GM23248 (cell line): ENCODE measurements around the gene DPYD. TPM values are rescaled to one million over a fixed set of nuclear protein-coding genes. Genes with fewer than 3 reads are reported as not detected.

Source experiments
- DNase-seq: peaks from one replicate; pipeline ENCODE4 v3.0.0-alpha.2; 2015
- H2AFZ ChIP-seq: fragments of 200-600 bp; sonication (generic); 2 replicates; pipeline ENCODE4 v1.6.1; 2016; ENCODE audit warnings: antibody characterized with exemption
- H3F3A ChIP-seq: fragments of 200-600 bp; sonication (generic); 2 replicates; pipeline ENCODE4 v1.6.1; 2016; ENCODE audit warnings: mild to moderate bottlenecking, antibody characterized with exemption, mixed run types; ENCODE audit not compliant: insufficient read depth
- H3K27ac ChIP-seq: fragments of 200-600 bp; sonication (generic); 2 replicates; pipeline ENCODE4 v1.5.1; 2016; ENCODE audit warnings: mild to moderate bottlenecking
- H3K27me3 ChIP-seq: fragments of 200-600 bp; sonication (generic); replicated peaks from 2 replicates; pipeline ENCODE4 v1.6.1; 2016; ENCODE audit warnings: mild to moderate bottlenecking; ENCODE audit not compliant: insufficient read depth
- H3K36me3 ChIP-seq: fragments of 200-600 bp; sonication (generic); 2 replicates; pipeline ENCODE4 v1.6.1; 2016; ENCODE audit warnings: low read depth, mild to moderate bottlenecking
- H3K4me1 ChIP-seq: fragments of 200-600 bp; sonication (generic); 2 replicates; pipeline ENCODE4 v1.6.1; 2016; ENCODE audit warnings: mild to moderate bottlenecking; ENCODE audit not compliant: insufficient read depth
- H3K4me2 ChIP-seq: fragments of 200-600 bp; sonication (generic); one replicate; pipeline ENCODE4 v1.6.1; 2016; ENCODE audit warnings: mild to moderate bottlenecking; ENCODE audit not compliant: unreplicated experiment
- H3K4me3 ChIP-seq: fragments of 200-600 bp; sonication (generic); 2 replicates; pipeline ENCODE4 v1.5.1; 2016; ENCODE audit warnings: mild to moderate bottlenecking
- H3K79me2 ChIP-seq: fragments of 200-600 bp; sonication (generic); 2 replicates; pipeline ENCODE4 v1.6.1; 2016; ENCODE audit warnings: mild to moderate bottlenecking; ENCODE audit not compliant: insufficient read depth
- H3K9ac ChIP-seq: fragments of 200-600 bp; sonication (generic); 2 replicates; pipeline ENCODE4 v1.6.1; 2016; ENCODE audit warnings: mild to moderate bottlenecking
- H3K9me2 ChIP-seq: fragments of 200-600 bp; sonication (generic); 2 replicates; pipeline ENCODE4 v1.6.1; 2016; ENCODE audit warnings: mixed run types, mild to moderate bottlenecking, moderate library complexity; ENCODE audit not compliant: insufficient read depth
- H3K9me3 ChIP-seq: fragments of 200-600 bp; sonication (generic); one replicate; pipeline ENCODE4 v1.6.1; 2017; ENCODE audit warnings: low read depth
- H4K20me1 ChIP-seq: fragments of 200-600 bp; sonication (generic); 2 replicates; pipeline ENCODE4 v1.6.0; 2016; ENCODE audit not compliant: insufficient read depth
- EZH2 ChIP-seq: fragments of 200-600 bp; sonication (generic); IDR thresholded peaks from 2 replicates; pipeline ENCODE4 v1.6.1; 2018; ENCODE audit warnings: antibody characterized with exemption, mild to moderate bottlenecking; ENCODE audit not compliant: insufficient read depth, poor library complexity, severe bottlenecking
- EZH2phosphoT487 ChIP-seq: fragments of 200-600 bp; sonication (generic); IDR thresholded peaks from 2 replicates; pipeline ENCODE4 v1.6.1; 2018; ENCODE audit warnings: antibody characterized with exemption, moderate library complexity, mild to moderate bottlenecking, low read depth; ENCODE audit not compliant: insufficient read depth
- WGBS, 2 experiments: methylation state at CpG; one replicate each; pipeline ENCODE4 v1.1.6; 2015 to 2017; ENCODE audit warnings: low lambda C conversion rate in 2 of 2, low coverage in 1 of 2; ENCODE audit errors: missing lambda C conversion rate in 2 of 2; 5-methylcytosine and 5-hydroxymethylcytosine counted together
- in situ Hi-C: fragments of 300-500 bp; cut with MboI; formaldehyde crosslinking; loops from 2 replicates; pipeline ENCODE4 v1.15.0; 2020
- polyA plus RNA-seq: library from polyadenylated mRNA; unstranded; fragments of >200 nt; fragmentation: Nextera tagmentation; extraction: Ambion mirVana; gene quantifications from 2 replicates; pipeline ENCODE4 v1.2.1, GENCODE V29; 2016
- total RNA-seq: library from RNA; depleted of rRNA; stranded (reverse); fragments of >200 nt; shearing (Covaris generic); gene quantifications from 2 replicates; pipeline ENCODE4 v1.2.3, GENCODE V29; 2014

DPYD gene
- total and polyA plus RNA-seq, 2 experiments from 2014 or later: 38.4 to 70.7 TPM

DNA sequence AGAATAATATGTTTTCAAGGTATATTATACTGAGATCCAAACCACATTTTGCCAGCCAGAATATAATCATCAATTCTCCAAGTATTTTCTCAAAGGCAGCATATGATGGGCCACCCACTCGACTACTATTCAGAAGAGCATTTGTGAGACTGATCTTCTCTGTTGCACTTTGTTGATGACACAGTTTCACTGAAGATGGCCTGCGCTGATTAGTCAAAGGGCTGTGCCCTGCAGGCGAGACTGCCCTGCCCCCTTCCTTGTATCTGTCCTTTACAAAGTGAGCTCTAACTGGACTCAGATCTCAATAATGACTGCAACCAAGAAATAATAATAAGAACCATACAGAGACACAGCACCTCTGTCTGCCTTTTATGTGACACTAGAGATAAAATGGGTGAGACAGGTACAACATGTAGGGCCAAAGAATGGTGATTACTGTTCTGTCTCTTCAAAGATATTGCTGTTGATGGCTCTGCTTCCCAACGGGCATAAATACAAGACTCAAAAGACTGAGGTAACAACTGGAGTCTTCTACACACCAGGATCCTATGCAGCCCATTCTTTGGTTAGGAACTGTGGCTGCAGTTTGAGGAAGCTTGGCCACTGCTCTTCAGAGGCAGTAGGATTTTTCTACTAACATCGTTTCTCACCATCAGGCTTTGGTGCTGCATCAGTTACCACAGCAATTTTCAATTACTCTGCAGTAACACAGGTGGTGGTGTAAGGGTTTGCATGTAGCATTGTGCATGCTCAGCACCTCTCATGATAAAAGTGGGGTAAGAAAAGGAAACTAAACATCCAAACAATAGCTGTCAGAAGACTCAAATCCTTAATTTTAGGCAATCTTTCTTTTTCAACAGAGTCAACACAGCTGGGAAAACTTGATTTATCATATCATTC lies 718.1 kb downstream of the DPYD start:
- Histone ChIP-seq H3K9me3 (no peaks in the 10 kb centered on the region), H3K9me2 (no peaks in the 10 kb centered on the region), H3K4me3 (no peak overlapping the region), H3K27ac (no peak overlapping the region), H3K9ac (no peak overlapping the region), H3F3A (no peaks in the 10 kb centered on the region), H3K4me2 (no peak overlapping the region), H2AFZ (no peak overlapping the region), H4K20me1 (no peaks in the 10 kb centered on the region), H3K36me3 (no peaks in the 10 kb centered on the region), H3K27me3 (no peaks in the 10 kb centered on the region), H3K79me2 (no peaks in the 10 kb centered on the region), H3K4me1 (no peaks in the 10 kb centered on the region)
- no peak for TF ChIP-seq EZH2phosphoT487
- TF ChIP-seq EZH2: no peak
- peak; percentile 3 for DNase-seq
- in situ Hi-C loops: no loop called here
- 86 to 87% methylated on average over 5 of the region's 5 CpGs for WGBS, 2 experiments

DNA sequence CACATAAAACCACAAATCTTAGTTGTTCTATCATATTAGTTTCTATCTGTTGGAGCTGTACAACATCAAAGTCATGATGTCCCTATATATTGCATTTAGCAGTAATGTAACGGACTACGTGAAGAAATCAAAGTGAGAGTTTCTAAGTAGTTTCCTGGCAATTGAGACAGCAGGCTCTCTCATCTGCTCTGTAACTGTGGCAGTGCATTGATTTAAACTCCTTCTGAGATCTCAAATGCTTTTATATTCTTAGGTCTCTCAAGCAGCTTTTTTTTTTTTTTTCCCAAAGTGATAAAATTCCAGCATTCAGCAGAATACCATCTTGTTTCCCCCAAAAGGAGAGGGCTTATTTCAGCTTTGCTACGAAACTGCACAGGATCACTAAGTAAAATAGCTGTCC lies 719.2 kb downstream of the DPYD start:
- no peak overlapping the region for H3K4me2 ChIP-seq
- no peak for TF ChIP-seq EZH2
- no peak overlapping the region for H3K9ac ChIP-seq
- H3K27me3 ChIP-seq: no peaks in the 10 kb centered on the region
- H3K9me3 ChIP-seq: no peaks in the 10 kb centered on the region
- H3K4me3 ChIP-seq: no peak overlapping the region
- no peaks in the 10 kb centered on the region for H3K9me2 ChIP-seq
- no peaks in the 10 kb centered on the region for H3K79me2 ChIP-seq
- no peaks in the 10 kb centered on the region for H4K20me1 ChIP-seq
- DNase-seq: no peak
- no peaks in the 10 kb centered on the region for H3K4me1 ChIP-seq
- no peaks in the 10 kb centered on the region for H3K36me3 ChIP-seq
- in situ Hi-C loops: no loop called here
- H3F3A ChIP-seq: no peaks in the 10 kb centered on the region
- no peak overlapping the region for H2AFZ ChIP-seq
- H3K27ac ChIP-seq: no peak overlapping the region
- 99 to 100% methylated on average over 3 of the region's 3 CpGs for WGBS, 2 experiments

DNA sequence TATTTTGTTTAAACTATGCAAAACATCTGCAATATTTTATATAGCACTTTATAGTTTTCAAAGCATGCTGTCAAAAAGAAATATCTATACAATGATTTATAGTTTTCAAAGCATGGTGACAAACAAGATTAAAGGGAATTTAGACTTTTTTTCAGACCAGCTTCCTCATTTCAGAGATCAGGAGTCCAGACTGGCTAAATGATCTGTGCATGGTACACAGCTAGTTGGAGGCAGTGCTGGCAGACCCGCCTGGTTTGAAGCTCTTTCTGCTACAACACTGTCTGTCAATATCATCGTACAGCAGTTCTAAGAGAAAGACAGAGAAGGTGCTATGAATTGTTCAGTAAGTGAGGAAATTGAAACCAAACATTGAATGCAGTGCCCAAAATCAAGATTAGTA lies 720.2 kb downstream of the DPYD start:
- Histone ChIP-seq H3K27me3 (no peaks in the 10 kb centered on the region), H3K36me3 (no peaks in the 10 kb centered on the region), H3K27ac (no peak overlapping the region), H3K4me1 (no peaks in the 10 kb centered on the region), H3K9me3 (no peaks in the 10 kb centered on the region), H3K9ac (no peak overlapping the region), H3F3A (no peaks in the 10 kb centered on the region), H4K20me1 (no peaks in the 10 kb centered on the region), H2AFZ (no peak overlapping the region), H3K79me2 (no peaks in the 10 kb centered on the region), H3K9me2 (no peaks in the 10 kb centered on the region), H3K4me2 (no peak overlapping the region), H3K4me3 (no peak overlapping the region)
- DNase-seq: no peak
- 58 to 68% methylated on average over 2 of the region's 2 CpGs for WGBS, 2 experiments
- no peak for TF ChIP-seq EZH2phosphoT487
- TF ChIP-seq EZH2: no peak
- in situ Hi-C loops: no loop called here

DNA sequence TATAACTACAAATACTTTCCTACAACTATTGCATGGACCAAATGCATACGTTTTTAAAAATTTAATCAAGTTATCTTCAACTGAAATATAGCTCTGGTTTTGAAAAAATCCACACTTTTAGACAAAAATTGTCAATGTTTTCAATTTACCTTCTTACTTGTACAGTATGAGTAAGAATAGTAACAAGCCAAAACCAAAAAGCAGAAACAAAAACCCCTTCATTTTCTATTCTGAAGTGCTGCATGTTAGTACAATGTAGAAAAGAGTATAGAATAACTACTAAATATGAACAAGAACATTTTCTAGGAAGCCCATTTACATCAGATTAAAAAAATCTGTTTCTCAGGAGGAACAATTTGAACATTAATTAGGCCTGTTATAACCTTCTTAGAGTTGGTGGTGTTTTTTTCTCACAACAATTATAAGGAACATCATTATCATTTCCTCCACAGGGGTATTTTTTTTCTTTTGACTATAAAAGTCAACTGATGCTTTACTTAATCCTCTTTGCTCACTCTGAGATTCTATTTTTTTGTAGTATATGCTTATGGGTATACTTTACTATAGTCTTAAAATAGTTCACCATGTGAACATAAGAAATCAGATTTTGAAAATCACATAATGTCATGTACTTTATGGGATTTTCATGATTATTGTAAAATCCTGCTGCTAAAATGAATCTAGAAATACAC lies 723.9 kb downstream of the DPYD start:
- H3K9me2 ChIP-seq: no peaks in the 10 kb centered on the region
- WGBS, 2 experiments: 94 to 97% methylated on average over 1 of the region's 1 CpG
- no peak for DNase-seq
- H3K4me1 ChIP-seq: peaks cover 9% of the 10 kb centered on the region
- no peak overlapping the region for H3K9ac ChIP-seq
- TF ChIP-seq EZH2phosphoT487: no peak
- TF ChIP-seq EZH2: no peak
- no peak overlapping the region for H2AFZ ChIP-seq
- H4K20me1 ChIP-seq: no peaks in the 10 kb centered on the region
- no peaks in the 10 kb centered on the region for H3K27me3 ChIP-seq
- H3K4me2 ChIP-seq: no peak overlapping the region
- H3F3A ChIP-seq: peaks cover 13% of the 10 kb centered on the region
- in situ Hi-C loops: no loop called here
- H3K36me3 ChIP-seq: no peaks in the 10 kb centered on the region
- no peak overlapping the region for H3K4me3 ChIP-seq
- H3K9me3 ChIP-seq: no peaks in the 10 kb centered on the region
- no peaks in the 10 kb centered on the region for H3K79me2 ChIP-seq
- no peak overlapping the region for H3K27ac ChIP-seq
